KBM-7 (cell line): ENCODE data around the gene C1orf21.

Experiments used
- DNase-seq: peaks from one replicate; pipeline ENCODE4 v3.0.0-alpha.2; 2015
- in situ Hi-C: fragments of 300-500 bp; cut with MboI; formaldehyde crosslinking; loops from 2 replicates; pipeline ENCODE4 v1.14.3; 2020; ENCODE audit warnings: low sequenced_read_pairs, low pct_unique_long_range_greater_than_20kb, mixed read lengths

The C1orf21 gene

DNA sequence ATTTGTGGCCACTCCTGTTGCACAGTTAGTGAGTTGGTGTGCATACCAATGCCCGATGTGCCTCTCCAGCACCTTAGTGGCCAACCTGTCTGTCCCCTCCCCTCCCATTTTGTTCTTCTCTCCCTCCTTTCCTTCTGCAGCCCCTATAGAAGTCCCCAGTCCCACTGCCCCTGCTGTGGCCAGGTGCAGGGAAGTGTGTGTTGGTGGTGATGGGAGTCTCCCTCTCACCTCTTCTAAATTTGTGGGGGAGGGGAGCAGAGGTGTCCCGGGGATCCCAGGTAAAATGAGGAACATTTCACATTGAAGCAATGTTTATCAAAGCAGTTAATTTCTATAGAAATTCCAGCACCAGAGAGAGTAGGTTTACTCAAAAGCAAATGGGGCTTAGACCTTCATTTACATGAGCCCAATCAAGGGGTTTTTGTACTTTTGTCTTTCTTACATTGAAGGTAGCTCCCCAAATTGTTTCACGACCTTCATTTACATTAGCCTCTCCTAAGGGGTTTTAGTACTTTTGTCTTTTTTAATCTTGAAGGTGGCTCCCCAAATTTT is 3.0 kb upstream of the C1orf21 start:
- in situ Hi-C loops, result no loop called here
- no peak for DNase-seq

DNA sequence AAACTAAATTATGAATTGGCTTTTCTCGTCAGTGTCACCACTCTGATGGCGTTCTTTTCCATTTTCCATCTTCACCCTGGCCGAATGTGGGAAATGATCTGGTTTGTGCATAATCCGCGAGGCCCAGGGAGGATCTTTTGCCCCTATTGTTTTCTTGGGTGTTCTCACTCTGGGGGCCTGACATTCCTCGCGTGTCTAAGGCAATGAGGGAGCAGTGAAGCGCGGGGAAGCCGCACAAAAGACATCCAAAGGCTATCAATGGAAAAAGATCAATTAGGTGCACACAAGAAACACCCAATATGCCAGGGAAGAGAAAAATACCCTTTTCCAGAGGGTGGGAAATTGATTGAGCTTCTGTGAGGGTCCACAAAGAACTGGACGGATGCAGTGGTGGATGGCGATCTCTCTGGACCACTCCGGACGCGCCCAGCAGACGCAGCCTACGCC is 941 bp upstream of the C1orf21 start:
- peak; percentile 13 for DNase-seq
- in situ Hi-C loops, result no loop called here

DNA sequence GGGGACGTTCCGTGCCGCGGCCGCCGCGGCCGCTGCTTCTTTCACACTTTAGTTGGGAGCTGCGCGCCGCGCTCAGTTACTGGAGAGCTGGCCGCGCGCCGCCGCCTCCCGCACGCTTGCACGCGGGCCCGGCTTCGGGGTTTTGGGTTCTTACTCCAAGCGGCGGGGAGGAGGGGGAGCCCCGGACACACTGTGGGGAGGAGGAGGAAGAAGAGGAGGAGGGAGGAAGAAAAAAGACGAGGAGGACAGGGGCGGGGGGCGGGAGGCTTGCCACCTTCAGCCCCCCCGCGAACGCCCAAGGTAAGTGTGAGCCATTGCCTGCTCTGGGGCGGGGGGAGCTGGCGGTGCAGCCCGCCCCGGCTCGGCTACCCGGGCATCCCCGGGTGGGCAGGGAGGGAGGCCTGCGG is 243 bp downstream of the C1orf21 start:
- in situ Hi-C loops, result no loop called here
- DNase-seq, result no peak

DNA sequence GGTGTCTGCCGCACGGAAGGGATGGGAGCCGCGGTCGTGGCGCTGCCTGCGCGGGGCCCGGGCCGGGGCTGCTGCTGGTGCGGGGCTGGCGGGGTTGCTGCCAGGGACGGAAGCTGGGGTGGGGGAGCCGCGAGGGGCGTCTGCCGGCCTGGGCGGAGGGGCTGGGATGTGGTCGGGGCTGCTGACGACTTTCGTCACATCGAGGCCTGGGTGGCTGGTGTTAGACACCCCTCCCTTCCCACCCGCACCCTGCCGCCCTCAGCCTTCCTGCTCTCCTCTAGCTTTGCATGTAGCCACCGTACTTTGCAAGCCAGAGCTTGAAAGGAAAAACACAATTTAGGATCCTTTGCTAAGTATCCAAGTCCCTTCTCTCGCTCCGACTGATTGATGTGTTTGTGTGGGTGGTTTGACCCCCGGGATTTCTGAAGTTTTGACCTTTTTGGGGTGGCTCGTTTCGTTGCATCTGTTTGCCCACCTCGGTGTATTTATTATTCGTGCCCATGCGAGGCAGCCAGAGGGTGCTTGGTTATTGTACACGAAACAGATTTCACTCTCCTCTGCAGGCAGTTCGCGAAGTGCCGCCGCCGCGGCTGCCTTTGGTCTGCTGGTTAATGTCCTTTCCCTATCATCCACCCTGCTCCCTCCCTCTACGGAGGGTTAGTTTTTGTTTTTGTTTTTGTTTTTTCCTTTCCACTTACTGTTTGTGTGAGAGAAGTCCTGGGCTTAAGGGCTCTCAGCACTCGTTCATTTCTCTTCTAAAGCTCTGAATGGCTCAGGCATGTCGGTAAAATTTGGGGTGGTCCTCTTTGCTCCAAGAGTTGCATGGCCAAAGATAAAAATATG is 868 bp downstream of the C1orf21 start:
- DNase-seq, result peak; percentile 57
- in situ Hi-C loops, result no loop called here

DNA sequence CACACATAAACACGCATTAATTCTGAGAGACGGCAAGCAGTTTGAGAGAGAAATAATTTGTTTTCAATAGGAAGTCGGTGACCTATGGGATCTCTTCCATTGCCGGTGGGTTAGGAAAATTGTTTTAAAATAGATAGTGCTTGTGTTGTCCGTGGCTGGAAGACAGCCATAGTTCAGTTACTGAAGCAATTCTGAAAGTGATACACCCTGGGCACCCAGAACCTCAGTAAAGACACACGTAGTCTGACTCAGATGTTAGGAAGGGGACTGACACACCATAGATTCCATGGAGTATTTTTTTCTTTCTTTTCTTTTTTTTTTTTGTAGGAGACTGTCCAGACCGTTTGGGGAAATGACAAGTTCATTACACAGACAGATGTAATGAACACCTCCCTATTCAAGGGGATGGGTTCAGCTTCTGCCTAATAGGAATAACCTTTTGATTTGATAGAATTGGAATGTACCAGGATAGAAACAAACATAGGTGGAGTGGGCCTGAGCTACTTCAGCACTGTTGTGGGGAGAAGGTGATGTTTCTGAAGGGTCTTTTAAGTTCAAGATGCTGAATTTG is 1.6 kb downstream of the C1orf21 start:
- in situ Hi-C loops, result no loop called here
- DNase-seq, result peak; percentile 38

DNA sequence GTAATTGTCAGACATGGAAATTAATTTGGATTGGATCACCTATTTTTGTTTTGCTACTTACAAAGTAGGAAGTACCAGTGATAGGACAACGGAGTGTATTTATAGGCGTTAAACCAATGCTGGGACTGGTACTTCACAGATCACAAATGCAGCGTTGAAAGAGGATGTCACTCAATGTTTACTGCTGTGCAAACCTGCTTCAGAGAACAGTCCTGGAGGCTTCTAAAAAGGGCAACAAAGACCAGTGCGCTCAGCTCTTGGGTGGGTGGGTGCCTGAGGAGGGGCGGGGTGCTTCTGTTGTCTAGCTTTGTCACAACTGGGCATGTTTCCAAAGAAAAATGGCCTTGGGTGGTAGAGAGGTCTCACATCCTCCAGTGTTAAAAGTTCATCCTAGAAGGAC is 2.1 kb downstream of the C1orf21 start:
- peak; percentile 42 for DNase-seq
- in situ Hi-C loops, result no loop called here

DNA sequence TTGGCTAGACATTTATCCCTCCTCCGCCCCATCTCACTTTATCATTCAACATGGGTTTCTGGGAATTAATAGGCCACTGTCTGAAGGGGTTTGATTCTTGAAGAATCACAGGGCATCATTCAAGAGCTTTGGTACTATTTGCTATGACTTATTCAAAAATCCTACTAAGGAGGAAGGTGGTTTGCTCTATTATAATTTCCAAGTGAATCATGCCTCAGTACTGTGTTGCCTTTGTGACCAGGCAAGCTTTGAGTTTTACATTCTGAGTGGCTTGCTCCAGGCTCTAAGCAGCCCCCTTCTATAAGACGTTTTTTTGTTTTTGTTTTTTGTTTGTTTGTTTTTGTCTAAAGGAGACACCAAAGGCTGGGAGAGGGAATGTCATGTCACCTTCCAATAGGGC is 2.6 kb downstream of the C1orf21 start:
- in situ Hi-C loops, result no loop called here
- no peak for DNase-seq

DNA sequence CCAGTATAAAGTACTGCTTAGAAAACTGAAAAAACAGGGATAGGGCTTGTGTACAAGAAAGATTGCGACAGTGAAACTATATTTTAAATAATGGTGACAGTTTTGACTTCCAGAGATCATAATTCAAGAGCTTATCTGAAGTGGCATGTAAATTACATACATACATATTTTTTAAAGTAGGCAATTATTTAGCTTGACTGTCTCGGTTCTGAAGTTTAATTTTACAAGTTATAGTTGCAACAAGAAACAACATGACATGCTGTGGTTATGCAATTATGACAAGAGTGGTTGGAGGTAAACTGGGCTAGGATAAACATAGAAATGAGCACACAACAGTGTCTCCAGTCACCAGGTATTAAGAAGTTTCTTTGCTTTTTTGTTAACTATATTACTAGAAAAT is 4.1 kb downstream of the C1orf21 start:
- DNase-seq, result no peak
- in situ Hi-C loops, result no loop called here

DNA sequence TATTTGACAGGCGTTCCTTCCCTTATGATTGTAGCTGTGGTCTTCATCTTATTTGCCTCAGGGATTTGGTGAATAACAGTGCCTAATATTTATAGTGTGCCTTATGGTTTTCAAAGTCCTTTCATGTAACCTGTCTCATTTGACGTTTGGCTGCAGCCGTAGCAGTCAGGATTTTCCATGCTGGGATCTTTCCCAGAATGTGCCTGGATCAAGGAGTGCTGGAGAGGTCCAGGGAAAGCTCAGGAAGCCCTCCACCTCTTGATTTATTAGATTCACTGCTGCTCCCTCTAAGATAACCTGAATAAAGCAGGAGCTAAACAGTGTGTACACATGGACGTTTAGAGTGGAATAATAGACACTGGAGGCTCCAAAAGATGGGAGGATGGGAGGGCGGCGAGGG is 5.2 kb downstream of the C1orf21 start:
- DNase-seq, result no peak

DNA sequence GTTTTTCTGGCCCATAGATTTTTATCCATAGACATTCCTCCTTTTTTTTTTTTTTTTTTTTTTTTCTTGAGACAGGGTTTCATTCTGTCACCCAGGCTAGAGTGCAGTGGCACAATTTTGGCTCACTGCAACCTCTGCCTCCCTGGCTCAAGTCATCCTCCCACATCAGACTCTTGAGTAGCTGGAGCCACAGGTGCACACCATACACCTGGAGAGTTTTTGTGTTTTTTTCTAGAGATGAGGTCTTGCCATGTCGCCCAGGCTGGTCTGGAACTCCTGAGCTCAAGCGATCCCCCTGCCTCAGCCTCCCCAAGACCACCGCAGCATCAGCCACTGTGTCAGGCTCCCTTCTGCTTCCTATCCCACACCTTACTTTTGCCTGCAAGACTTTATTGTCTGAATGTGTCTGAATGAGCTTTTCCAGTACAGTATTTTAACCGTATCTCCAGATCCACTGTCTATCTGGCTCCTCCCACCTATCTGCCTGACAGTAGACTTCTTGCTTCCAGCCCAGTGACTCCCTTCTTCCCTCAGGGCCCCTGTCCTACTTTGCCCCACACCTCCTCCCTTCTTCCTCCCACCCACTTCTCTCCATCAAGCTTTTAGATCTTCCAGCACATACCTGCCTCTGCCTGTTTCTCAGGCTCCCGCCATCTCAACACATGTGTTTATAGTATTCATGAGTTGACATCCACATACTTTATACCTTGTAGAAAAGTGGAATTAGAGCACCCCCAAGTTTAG is 6.1 kb downstream of the C1orf21 start:
- in situ Hi-C loops, result no loop called here
- DNase-seq, result no peak

More for the DNA sequence above, 5.2 kb downstream of the C1orf21 start:
- in situ Hi-C loops, result no loop called here

DNA sequence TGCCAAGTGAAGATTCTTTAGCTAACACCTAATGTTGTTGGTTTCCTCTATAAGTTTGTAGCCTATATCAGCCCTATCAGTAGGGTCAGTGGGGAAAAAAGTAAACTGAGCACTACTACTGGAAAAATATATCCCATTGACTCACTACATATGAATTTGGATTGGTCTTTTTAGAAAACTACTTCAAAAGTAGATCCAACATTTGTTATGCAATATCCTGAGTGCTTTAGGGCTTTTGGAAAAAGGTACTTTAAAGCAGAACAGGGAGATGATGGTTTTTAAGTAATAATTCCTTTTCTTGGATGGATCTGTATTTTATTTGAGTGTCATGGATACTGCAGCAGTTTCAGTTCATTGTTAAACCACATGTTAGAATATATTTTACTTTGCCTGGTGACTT is 7.1 kb downstream of the C1orf21 start:
- in situ Hi-C loops, result no loop called here
- no peak for DNase-seq

DNA sequence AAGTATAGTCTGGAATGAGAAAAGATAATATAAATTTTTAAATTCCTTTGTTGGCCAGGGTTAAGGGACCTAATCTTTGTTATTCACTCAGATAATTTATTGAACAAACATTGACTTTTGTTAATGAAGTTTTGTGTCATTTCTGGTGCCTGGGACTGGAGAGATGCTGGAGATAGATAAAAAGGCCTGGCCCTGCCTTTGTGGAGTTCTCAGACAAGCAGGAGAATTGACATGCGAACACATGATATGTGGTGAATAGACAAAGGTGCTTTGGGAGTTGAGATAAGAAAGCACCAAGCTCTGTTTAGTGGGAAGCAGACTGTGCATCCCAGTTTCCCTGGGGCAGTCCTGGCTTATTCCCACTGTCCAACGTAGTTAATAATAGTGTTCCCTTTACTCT is 8.5 kb downstream of the C1orf21 start:
- DNase-seq, result no peak
- in situ Hi-C loops, result no loop called here

DNA sequence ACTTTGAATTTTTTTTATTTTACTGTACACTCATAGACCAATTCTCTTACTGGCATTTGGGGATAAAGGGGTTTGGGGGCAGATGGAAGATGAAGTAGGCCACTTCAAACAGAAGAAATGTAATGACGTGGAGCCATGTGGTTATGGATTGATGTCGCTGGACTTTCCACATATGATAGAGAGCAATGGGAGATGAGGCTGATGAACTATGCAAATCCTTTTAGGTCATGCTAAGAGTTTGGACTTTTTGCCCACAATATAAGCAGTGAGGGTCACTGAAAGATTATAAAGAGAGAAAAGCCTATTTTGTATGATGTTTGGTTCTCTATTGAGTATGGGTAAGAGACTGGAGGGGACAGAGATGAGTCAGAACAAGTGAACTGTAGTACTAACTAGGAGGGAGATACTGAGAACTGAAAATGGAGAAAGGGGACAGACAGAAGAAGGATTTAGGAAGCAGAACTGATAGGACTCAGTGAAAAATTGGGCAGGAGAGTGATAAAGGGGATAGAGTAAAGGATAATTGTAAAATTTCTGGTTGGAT is 9.2 kb downstream of the C1orf21 start:
- in situ Hi-C loops, result no loop called here
- no peak for DNase-seq

DNA sequence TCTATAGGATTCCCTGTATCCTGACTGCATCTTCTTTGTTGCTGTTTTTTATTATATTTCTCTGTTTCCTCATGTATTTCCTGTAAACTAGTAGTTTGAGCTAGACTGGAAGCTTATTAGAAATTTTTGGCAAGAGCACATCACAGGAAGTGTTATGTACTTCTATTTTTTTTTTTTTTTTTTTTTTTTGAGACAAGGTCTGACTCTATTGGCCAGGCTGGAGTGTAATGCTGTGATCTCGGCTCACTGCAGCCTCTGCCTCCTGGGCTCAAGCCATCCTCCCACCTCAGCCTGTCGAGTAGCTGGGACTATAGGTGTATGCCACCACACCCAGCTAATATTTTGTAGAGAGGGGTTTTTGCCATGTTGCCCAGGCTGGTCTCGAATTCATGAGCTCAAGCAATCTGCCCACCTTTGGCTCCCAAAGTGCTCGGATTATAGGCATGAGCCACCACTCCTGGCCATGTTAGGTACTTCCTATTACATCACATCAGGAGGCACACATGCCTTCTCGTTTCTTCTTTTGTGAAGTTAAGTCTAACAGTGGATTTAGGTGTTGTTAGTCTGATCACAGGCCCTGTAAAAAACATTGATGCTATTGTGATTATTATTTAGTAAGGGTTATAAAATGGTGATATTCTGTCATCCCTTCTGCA is 12.5 kb downstream of the C1orf21 start:
- in situ Hi-C loops, result no loop called here

DNA sequence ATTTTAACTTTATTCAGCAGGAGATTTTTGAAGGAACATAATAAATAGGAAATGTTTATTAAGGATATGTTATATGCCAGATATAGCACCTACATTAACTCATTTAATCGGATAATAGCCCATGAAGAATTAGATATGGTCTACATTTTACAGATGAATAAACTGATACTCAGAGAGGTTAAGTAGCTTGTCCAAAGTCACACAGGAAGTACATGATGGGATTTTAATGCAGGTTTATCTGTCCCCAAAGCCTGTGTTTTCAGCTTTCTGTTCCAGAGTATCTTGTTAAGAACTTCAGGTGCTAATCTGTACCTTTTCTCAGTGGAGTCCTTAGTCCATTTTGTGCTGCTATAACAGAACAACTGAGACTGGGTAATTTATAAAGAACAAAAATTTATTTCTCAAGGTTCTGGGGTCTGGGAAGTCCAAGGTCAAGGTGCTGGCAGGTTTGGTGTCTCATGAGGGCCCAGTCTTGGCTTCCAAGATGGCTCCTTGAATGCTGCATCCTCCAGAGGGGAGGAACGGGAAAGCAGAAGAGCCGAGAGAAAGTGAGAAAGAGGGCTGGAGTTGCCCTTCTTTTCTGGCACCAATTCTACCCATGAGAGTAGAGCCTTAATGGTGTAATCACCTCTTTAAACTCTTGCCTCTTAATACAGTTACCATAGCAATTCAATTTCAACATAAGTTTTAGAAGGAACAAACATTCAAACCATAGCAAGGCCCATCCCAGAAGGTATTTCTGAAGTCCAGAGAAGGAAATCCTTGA is 17.3 kb downstream of the C1orf21 start:
- in situ Hi-C loops, result no loop called here

More for the DNA sequence above, 12.5 kb downstream of the C1orf21 start:
- peak; percentile 18 for DNase-seq

DNA sequence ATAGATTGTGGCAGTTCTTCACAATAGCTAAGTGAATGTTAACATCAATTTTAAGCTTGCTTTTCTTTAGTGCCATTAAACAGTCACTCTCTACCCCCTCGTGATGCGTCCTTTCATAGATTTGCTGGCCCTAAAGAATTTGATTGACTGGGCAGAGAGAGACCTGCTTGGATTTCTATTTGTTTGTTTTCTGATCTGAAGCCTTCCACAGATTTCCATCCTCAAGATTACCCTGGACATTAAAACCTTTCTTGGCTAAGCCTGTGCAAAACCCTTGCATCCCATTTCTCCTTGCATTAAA is 17.8 kb downstream of the C1orf21 start:
- in situ Hi-C loops, result no loop called here
- DNase-seq, result no peak

More for the DNA sequence above, 17.3 kb downstream of the C1orf21 start:
- no peak for DNase-seq

DNA sequence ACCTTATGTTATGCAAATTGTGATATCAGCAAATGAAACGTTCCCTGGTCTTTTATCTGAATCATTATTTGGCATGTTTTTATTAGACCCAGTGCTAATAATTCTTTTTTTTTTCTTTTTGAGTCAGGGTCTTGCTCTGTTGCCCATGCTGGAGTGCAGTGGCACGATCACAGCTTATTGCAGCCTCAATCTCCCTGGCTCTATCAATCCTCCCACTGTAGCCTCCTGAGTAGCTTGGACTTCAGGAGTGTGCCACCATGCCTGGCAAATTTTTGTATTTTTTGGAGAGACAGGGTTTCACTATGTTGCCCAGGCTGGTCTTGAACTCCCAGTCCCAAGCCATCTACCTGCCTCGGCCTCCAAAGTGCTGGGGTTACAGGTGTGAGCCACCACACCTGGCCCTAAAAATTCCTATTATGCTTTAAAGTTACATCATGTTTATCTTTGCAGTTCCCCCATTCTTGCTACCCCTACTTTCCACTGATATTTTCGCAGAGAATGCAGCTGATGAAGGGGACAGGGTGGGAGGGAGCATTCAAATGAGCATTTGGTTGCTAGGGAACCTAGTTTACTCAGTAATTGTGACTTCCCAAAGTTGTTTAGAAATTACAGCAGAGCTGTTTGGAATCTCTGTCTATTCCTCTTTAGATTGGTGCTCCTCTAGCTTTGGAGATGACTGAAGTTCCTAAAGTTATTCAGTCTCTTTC is 18.4 kb downstream of the C1orf21 start:
- in situ Hi-C loops, result no loop called here
- DNase-seq, result no peak

DNA sequence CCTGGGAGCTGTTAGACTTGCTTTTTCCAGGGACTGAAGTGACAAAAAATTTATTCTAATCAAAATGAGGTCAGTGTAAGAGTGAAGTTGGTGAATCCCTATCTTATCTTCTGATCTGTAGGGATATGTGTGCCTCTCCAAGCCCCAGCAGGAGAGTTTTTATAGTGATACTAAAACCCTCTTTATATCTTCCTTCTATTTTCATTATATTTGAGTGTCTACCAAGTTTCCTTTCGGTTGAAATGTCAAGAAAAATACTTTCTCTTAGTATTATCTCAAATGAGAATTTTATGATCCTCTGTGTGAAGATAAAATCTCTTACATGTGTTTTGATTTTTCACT is 18.9 kb downstream of the C1orf21 start:
- in situ Hi-C loops, result no loop called here

More for the DNA sequence above, 18.9 kb downstream of the C1orf21 start:
- DNase-seq, result no peak
